Measurements from ENCODE around the gene RTL9. TPM values are rescaled to one million over a fixed set of nuclear protein-coding genes. Genes with fewer than 3 reads are reported as not detected.

The RTL9 gene
- total RNA-seq, 1 experiment from 2014 or later = 0.13 TPM

- H3K4me1 ChIP-seq (ENCODE audit: insufficient read depth, low read length, poor library complexity, severe bottlenecking) = no peaks in the 10 kb centered on the region
- BruUV-seq (replicated peaks) = no TSS peak
- no peak for DNase-seq (ENCODE audit: low spot score)
- POLR2A ChIA-PET (ENCODE audit: low non-redundant PET) = interaction anchor here (0.7 kb wide), 1 partner anchor 921 kb away, joined by 3 read pairs; no protein-coding TSS in a partner anchor
- no peak overlapping the region for H3K27ac ChIP-seq (ENCODE audit: low read depth, low read length, poor library complexity, severe bottlenecking)
- CTCF ChIA-PET = no interaction called here
- intact Hi-C loops (cut with micrococcal nuclease; ENCODE audit: unreplicated experiment) = no loop called here
- no peak overlapping the region for H3K4me3 ChIP-seq (ENCODE audit: low read depth, low read length, poor library complexity, severe bottlenecking)
- H3K9me3 ChIP-seq (ENCODE audit: low read depth, low read length, poor library complexity, severe bottlenecking) = no peaks in the 10 kb centered on the region
- H3K27me3 ChIP-seq (replicated peaks; ENCODE audit: insufficient read depth, low read depth, low read length, poor library complexity) = peaks cover 6% of the 10 kb centered on the region
- TF ChIP-seq CTCF (conservative IDR thresholded peaks at IDR 0.05; ENCODE audit: low read depth, low read length) (no peak), EZH2 (IDR thresholded peaks at IDR 0.05; ENCODE audit: borderline replicate concordance, low read depth, low read length, poor library complexity, severe bottlenecking) (no peak)
- no peaks in the 10 kb centered on the region for H3K36me3 ChIP-seq (ENCODE audit: insufficient read depth, low read length, poor library complexity, severe bottlenecking)
These were observed 30.9 kb downstream of the RTL9 start for GRCh38 chrX:110389570-110389969.

GRCh38 chrX:110391086-110391485 is 32.4 kb downstream of the RTL9 start:
- intact Hi-C loops (cut with micrococcal nuclease; ENCODE audit: unreplicated experiment) = no loop called here
- H3K9me3 ChIP-seq (ENCODE audit: low read depth, low read length, poor library complexity, severe bottlenecking) = no peaks in the 10 kb centered on the region
- H3K27me3 ChIP-seq (replicated peaks; ENCODE audit: insufficient read depth, low read depth, low read length, poor library complexity) = peaks cover 6% of the 10 kb centered on the region
- no peak for DNase-seq (ENCODE audit: low spot score)
- H3K27ac ChIP-seq (ENCODE audit: low read depth, low read length, poor library complexity, severe bottlenecking) = no peak overlapping the region
- ChIA-PET CTCF (no interaction called here), POLR2A (ENCODE audit: low non-redundant PET) (no interaction called here)
- TF ChIP-seq CTCF (conservative IDR thresholded peaks at IDR 0.05; ENCODE audit: low read depth, low read length) (no peak), EZH2 (IDR thresholded peaks at IDR 0.05; ENCODE audit: borderline replicate concordance, low read depth, low read length, poor library complexity, severe bottlenecking) (no peak)
- BruUV-seq (replicated peaks) = no TSS peak
- H3K4me3 ChIP-seq (ENCODE audit: low read depth, low read length, poor library complexity, severe bottlenecking) = no peak overlapping the region
- no peaks in the 10 kb centered on the region for H3K36me3 ChIP-seq (ENCODE audit: insufficient read depth, low read length, poor library complexity, severe bottlenecking)
- H3K4me1 ChIP-seq (ENCODE audit: insufficient read depth, low read length, poor library complexity, severe bottlenecking) = no peaks in the 10 kb centered on the region

- no peak overlapping the region for H3K4me3 ChIP-seq (ENCODE audit: low read depth, low read length, poor library complexity, severe bottlenecking)
- H3K4me1 ChIP-seq (ENCODE audit: insufficient read depth, low read length, poor library complexity, severe bottlenecking) = no peaks in the 10 kb centered on the region
- no peak for TF ChIP-seq EZH2 (IDR thresholded peaks at IDR 0.05; ENCODE audit: borderline replicate concordance, low read depth, low read length, poor library complexity, severe bottlenecking)
- TF ChIP-seq CTCF (conservative IDR thresholded peaks at IDR 0.05; ENCODE audit: low read depth, low read length) = no peak
- BruUV-seq (replicated peaks) = no TSS peak
- ChIA-PET CTCF (no interaction called here), POLR2A (ENCODE audit: low non-redundant PET) (no interaction called here)
- no peaks in the 10 kb centered on the region for H3K36me3 ChIP-seq (ENCODE audit: insufficient read depth, low read length, poor library complexity, severe bottlenecking)
- H3K9me3 ChIP-seq (ENCODE audit: low read depth, low read length, poor library complexity, severe bottlenecking) = no peaks in the 10 kb centered on the region
- intact Hi-C loops (cut with micrococcal nuclease; ENCODE audit: unreplicated experiment) = no loop called here
- no peak for DNase-seq (ENCODE audit: low spot score)
- H3K27ac ChIP-seq (ENCODE audit: low read depth, low read length, poor library complexity, severe bottlenecking) = no peak overlapping the region
- H3K27me3 ChIP-seq (replicated peaks; ENCODE audit: insufficient read depth, low read depth, low read length, poor library complexity) = peaks cover 6% of the 10 kb centered on the region
These were observed 36.0 kb downstream of the RTL9 start for GRCh38 chrX:110394651-110395050.

Data from A673 (cell line).